Astrocyte of the hippocampus (primary cell): ENCODE results near the gene SH2D3C.

Experiments used
- DNase-seq: peaks from one replicate; pipeline ENCODE4 v3.0.0; 2011; ENCODE audit warnings: low read depth, low spot score

Gene SH2D3C

GRCh38 chr9:127741831-127742434 is 36.5 kb downstream of the SH2D3C start:
- peak; percentile 74 for DNase-seq

DNA sequence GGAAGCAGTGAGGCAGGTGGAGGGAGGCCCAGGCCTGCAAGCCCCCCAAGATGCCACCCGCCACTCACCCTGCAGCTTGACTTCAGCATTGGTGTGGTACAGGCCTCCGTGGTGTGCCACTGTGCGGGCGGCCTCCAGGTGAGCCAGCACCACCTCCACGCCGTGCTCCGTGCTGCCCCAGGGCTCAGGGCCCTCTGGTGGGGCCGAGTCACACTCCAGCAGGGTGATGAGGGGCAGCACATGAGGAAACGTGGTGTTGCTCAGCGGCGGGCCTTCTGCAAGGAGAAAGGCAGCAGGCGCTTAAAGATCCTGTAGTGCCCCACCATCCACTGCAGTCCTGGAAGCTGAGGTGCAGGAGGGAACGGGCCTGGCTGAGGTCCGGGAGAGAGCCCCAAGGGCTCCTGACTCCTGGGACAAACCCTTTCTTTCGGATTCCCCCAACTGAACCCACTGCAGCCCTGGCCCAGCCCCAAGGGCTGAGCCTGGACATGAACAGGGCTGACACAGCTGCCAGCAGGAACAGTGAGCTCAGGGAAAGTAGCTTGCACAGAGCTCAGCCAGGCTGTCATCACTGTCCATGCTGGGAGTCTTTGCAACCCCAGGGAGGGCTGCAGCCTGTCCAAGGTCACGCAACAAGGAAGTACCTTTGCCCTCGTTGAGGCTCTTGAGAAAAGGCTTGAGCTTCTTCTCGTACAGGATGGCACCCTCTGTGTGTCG is 38.7 kb downstream of the SH2D3C start:
- DNase-seq: no peak

DNA sequence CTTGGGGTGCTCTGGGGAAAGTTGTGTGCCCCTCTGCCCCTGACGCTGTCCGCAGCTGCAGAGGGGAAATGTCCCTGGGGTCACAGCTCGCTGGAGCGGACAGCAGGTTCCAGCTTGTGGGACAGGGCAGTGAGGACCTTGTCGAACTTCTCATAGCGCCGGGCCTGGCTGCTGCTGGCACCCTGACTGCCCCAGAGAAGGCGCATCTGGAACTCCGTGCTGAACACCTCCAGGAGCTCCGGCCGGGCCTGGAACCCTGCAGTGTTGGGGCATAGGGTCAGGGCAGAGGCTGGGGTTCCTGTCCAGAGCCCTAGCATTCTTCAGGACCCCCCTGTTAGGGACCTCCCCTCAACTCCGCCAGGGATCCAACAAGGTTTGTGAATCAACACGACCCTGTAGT is 39.8 kb downstream of the SH2D3C start:
- no peak for DNase-seq

DNA sequence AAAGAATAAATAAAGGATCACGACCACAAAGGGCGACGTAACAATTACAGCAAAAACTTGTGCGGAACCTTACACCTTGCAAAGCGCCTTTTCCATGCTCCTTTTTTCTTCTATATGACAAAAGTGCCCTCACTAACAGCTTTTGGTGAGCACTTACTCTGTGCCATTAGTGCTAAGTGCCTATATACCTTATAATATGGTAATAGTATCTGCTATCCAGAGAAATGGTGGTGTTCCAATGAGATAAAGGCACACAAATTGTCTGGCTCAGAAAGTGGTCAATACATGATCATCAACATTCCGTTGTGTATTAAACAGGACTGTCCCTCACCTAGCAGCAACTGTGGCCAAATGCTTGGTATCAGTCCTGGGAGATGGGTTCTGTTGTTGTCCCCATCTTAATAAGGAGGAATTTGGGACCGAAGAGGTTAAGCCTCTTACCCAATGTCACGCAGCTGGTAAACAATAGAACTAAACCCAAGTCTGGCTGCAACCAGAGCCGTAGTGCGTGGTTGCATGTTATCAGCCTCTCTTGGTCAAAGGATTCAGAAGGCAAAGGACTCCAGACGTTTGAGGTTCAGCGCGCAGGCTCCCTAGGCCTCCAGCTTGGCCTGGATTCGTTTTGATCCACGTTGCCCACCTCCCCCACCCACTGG is 42.8 kb downstream of the SH2D3C start:
- no peak for DNase-seq

DNA sequence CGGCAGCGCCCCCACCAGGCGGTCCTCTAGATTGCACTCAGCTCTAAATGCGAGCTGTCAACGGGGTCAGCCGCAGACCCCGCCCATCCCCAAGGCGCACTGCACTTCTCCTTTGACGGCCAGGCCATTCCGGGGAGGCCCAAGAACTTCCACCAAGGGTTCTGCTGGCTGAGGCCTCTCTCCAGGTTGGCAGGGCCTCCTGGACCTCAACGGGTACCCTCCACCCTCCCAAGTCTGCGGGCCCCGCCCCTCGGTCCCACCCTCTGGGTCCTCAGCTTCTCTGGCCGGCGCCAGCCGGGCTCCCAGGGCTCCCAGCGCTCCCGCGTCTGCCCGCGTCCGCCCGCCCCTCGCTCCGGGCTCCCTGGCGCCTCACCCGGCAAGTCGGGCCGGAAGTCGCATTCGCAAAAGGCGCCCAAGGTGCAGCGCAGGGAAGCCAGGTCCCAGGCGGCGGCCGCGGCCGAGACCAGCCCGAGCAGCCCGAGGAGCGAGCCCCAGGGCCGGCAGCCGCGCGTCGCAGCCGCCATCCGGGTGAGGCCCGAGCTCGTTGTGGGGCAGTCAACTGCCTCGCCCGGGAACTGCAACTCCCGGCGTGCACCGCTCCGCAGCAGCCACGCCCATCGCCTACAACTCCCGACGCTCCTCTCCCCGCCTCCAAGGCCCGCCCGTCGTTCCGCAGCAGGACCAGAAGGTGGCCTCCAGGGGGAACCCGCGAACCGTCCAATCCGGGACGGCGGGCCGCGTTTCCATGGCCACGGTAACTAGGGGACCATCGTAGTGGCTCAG is 43.5 kb downstream of the SH2D3C start, which contains the start of gene TOR2A:
TSS of gene TOR2A (minus strand) at position 548 of the 783 bp plus-strand sequence. CDS start at position 524, 24 bp downstream.
- peak; percentile 99 for DNase-seq

- no peak for DNase-seq
These were observed 44.2 kb downstream of the SH2D3C start for GRCh38 chr9:127734247-127734746.

GRCh38 chr9:127733614-127734013 is 44.9 kb downstream of the SH2D3C start:
- DNase-seq: no peak

DNA sequence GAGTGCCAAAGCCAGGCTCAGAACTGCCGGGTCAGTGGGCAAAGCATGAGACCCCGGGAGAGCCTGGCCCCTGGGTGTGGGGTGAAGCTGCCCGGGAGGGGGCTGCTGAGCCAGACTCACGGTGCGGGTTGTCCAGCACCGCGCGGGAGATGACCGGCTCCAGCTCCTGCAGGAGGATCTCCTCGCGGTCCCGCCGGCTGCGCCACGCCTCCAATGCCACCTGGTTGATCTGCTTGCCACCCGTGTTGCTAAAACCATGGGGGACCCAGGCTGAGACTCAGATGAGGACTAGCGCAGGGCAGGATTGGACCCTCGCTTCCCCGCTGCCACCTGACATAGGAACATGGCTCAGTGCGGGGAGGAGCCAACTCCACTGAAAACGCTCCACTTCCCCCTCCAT is 46.0 kb downstream of the SH2D3C start:
- no peak for DNase-seq

DNA sequence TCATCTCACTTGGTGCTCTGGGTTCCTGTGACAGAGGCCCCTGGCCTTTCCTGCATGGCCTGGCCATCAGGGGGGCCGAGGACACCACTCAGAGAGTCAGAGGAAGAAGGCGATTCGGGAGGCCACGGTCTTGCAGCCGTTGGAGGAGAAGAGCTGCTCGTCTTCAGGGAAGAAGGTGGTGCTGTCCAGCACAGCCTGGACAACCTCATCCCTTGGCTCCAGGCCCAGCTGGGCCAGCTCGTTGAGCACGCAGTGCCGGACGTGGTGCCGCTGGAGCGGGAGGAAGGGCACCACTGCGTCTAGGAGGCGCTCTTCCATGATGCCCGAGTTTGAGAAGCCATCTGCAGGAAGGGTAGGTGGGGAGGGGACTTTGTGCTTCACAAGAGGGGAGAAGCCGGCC is 46.5 kb downstream of the SH2D3C start:
- no peak for DNase-seq

DNA sequence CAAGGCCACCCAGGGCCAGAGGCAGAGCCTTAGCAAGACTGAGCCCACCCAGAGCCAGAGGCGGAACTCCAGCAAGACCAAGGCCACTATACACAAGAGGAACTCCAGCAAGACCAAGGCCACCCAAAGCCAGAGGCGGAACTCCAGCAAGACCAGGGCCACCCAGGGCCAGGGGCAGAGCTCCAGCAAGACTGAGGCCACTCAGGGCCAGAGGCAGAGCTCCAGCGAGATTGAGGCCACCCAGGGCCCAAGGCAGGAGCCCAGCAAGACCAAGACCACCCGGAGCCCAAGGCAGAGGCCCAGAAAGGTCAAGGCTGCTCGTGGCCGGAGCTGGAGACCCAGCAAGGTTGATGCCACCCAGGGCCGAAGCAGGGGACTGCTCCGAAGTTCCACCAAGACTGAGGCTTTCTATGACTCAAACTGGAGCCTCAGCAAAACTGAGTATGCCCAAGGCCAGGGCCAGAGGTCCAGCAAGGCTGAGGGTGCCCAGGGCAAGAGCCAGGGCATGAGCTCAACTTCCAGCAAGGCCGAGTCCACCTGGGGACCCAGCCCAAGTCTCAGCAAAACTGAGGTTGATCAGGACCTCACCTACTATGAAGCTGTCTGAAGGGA is 47.6 kb downstream of the SH2D3C start:
- no peak for DNase-seq

GRCh38 chr9:127730262-127730661 is 48.2 kb downstream of the SH2D3C start:
- DNase-seq: no peak

- no peak for DNase-seq
These were observed 48.8 kb downstream of the SH2D3C start for GRCh38 chr9:127729522-127730256.

GRCh38 chr9:127728808-127729207 is 49.7 kb downstream of the SH2D3C start:
- no peak for DNase-seq

GRCh38 chr9:127726871-127727270 is 51.6 kb downstream of the SH2D3C start:
- DNase-seq: no peak

DNA sequence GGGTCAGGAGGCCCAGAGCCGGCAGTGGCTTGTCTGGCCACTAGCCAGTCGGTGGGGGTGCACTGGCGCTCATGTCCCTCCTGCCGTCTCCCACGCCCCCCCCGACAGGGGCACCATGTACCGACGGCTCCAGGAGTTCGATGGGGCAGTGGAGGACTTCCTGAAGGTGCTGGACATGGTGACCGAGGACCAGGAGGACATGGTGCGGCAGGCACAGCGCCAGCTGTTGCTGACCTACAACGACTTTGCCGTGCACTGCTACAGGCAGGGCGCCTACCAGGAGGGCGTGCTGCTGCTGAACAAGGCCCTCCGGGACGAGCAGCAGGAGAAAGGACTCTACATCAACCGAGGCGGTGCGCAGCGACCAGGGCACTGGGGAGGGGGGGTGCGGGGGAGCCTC is 54.5 kb downstream of the SH2D3C start:
- DNase-seq: no peak

- peak; percentile 91 for DNase-seq
These were observed 55.0 kb downstream of the SH2D3C start for GRCh38 chr9:127723444-127723843.

GRCh38 chr9:127723013-127723412 is 55.5 kb downstream of the SH2D3C start:
- no peak for DNase-seq

GRCh38 chr9:127722055-127722745 is 56.3 kb downstream of the SH2D3C start:
- DNase-seq: no peak

GRCh38 chr9:127721391-127721821 is 57.1 kb downstream of the SH2D3C start:
- no peak for DNase-seq

- DNase-seq: no peak
These were observed 57.6 kb downstream of the SH2D3C start for GRCh38 chr9:127720865-127721227.
